GM19239 (cell line): ENCODE results near the gene RELN.

Source experiments
- DNase-seq: peaks from one replicate; pipeline ENCODE4 v3.0.0; 2011; ENCODE audit warnings: low spot score; ENCODE audit not compliant: insufficient read length
- FAIRE-seq: peaks from 2 replicates; lab custom pipeline; 2011; peaks lifted over from hg19 to GRCh38; lab: Jason Lieb, UNC

Gene RELN

GRCh38 chr7:103949374-103949773 lies 40.1 kb downstream of the RELN start:
- DNase-seq (no peak), FAIRE-seq (no peak)

- DNase-seq (no peak), FAIRE-seq (no peak)
Measured at GRCh38 chr7:103947026-103947655, 42.3 kb downstream of the RELN start.

- FAIRE-seq (no peak), DNase-seq (no peak)
Measured at GRCh38 chr7:103944230-103944900, 45.1 kb downstream of the RELN start.

- no peak for DNase-seq
Measured at GRCh38 chr7:103941976-103942375, 47.5 kb downstream of the RELN start.

GRCh38 chr7:103940382-103941268 lies 48.8 kb downstream of the RELN start:
- DNase-seq (no peak), FAIRE-seq (no peak)

More at GRCh38 chr7:103941976-103942375, 47.5 kb downstream of the RELN start:
- FAIRE-seq = no peak

GRCh38 chr7:103937680-103938079 lies 51.8 kb downstream of the RELN start:
- no peak for DNase-seq
- no peak for FAIRE-seq

- DNase-seq (no peak), FAIRE-seq (no peak)
Measured at GRCh38 chr7:103936558-103936957, 52.9 kb downstream of the RELN start.

GRCh38 chr7:103934508-103934907 lies 55.0 kb downstream of the RELN start:
- FAIRE-seq = no peak
- DNase-seq = no peak

GRCh38 chr7:103932389-103932788 lies 57.1 kb downstream of the RELN start:
- no peak for FAIRE-seq
- no peak for DNase-seq

GRCh38 chr7:103929901-103930311 lies 59.6 kb downstream of the RELN start:
- no peak for FAIRE-seq

GRCh38 chr7:103928581-103928980 lies 60.9 kb downstream of the RELN start:
- DNase-seq = no peak
- no peak for FAIRE-seq

More at GRCh38 chr7:103929901-103930311, 59.6 kb downstream of the RELN start:
- no peak for DNase-seq

GRCh38 chr7:103924184-103924583 lies 65.3 kb downstream of the RELN start:
- FAIRE-seq = no peak

GRCh38 chr7:103922407-103922806 lies 67.1 kb downstream of the RELN start:
- FAIRE-seq (no peak), DNase-seq (no peak)

More at GRCh38 chr7:103924184-103924583, 65.3 kb downstream of the RELN start:
- DNase-seq = no peak

- DNase-seq (no peak), FAIRE-seq (no peak)
Measured at GRCh38 chr7:103921692-103922091, 67.8 kb downstream of the RELN start.

- DNase-seq = no peak
Measured at GRCh38 chr7:103919272-103919868, 70.1 kb downstream of the RELN start.

GRCh38 chr7:103918631-103919271 lies 70.7 kb downstream of the RELN start:
- no peak for DNase-seq

More at GRCh38 chr7:103919272-103919868, 70.1 kb downstream of the RELN start:
- FAIRE-seq = no peak

GRCh38 chr7:103915680-103916357 lies 73.6 kb downstream of the RELN start:
- DNase-seq (no peak), FAIRE-seq (no peak)

More at GRCh38 chr7:103918631-103919271, 70.7 kb downstream of the RELN start:
- no peak for FAIRE-seq

GRCh38 chr7:103914147-103914899 lies 75.1 kb downstream of the RELN start:
- FAIRE-seq (no peak), DNase-seq (no peak)
